GM12891 (cell line): Measurements from ENCODE around the gene POP7.
"Not testable (repeated sequence)": the region's sequence is repeated elsewhere in the genome, so short reads cannot be mapped to it uniquely, and the experiment has no call there.

ENCODE experiments used
- DNase-seq: peaks from one replicate; pipeline ENCODE4 v3.0.0; 2011; ENCODE audit warnings: low spot score; ENCODE audit not compliant: insufficient read length
- FAIRE-seq: peaks from 2 replicates; lab custom pipeline; 2011; peaks lifted over from hg19 to GRCh38; lab: Jason Lieb, UNC
- PAX5 ChIP-seq: IDR thresholded peaks from 2 replicates; pipeline ENCODE4 v1.6.1; 2011; ENCODE audit warnings: low read length, moderate library complexity, mild to moderate bottlenecking; ENCODE audit not compliant: insufficient read depth, severe bottlenecking
- POLR2A ChIP-seq: IDR thresholded peaks from 2 replicates; pipeline ENCODE4 v1.6.1; 2011; ENCODE audit warnings: low read depth, low read length, control low read depth
- POLR2AphosphoS5 ChIP-seq: IDR thresholded peaks from 2 replicates; pipeline ENCODE4 v1.6.1; 2011; ENCODE audit warnings: low read depth, low read length, control low read depth
- POU2F2 ChIP-seq: IDR thresholded peaks from 2 replicates; pipeline ENCODE4 v1.6.1; 2011; ENCODE audit warnings: low read depth, mild to moderate bottlenecking, control low read depth, low read length, moderate library complexity
- SPI1 ChIP-seq: IDR thresholded peaks from 2 replicates; pipeline ENCODE4 v1.6.1; 2011; ENCODE audit warnings: low read depth, low read length, control low read depth
- TAF1 ChIP-seq: IDR thresholded peaks from 2 replicates; pipeline ENCODE4 v1.6.1; 2011; ENCODE audit warnings: low read depth, low read length, control low read depth

POP7 gene

DNA sequence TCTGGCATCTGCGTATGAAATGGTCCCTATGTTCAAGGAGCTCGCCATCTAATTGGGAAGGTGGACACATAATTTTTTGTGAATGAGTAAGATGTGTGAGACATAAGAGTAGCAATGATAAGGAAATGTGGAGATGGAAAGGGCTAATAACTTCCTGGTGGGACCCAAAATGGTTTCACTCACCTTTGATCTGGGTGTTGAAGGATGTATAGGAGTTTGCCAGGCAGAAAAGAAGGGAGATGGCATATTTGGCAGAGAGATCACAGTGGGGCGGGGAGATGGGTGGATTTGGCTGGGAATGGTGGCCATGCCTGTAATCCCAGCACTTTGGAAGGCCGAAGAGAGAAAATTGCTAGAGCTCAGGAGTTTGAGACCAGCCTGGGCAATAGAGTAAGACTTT, 4.5 kb downstream of the POP7 start:
- DNase-seq: no peak
- no peak for FAIRE-seq
- TF ChIP-seq POLR2A: no peak
- no peak for TF ChIP-seq POLR2AphosphoS5
- TF ChIP-seq PAX5: no peak
- TF ChIP-seq TAF1: no peak
- TF ChIP-seq SPI1: no peak
- no peak for TF ChIP-seq POU2F2

DNA sequence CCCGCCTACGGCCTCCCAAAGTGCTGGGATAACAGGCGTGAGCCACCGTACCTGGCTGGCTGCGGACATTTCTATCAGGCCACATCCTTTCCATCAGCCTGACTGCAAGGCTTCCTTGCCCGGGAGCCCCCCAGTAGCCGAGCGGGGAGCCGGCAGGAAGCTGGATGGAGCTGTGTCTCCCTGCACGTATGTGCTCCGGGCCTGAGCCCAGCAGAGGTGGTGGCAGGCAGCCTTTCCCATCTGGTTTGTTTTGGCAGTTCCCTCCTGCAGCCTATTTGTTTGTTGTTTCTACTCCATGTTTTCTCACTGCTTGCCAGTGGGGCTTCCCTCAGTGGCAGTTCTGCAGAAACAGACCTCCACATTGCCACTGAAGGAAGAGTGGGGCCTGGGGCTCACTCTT, 5.4 kb downstream of the POP7 start:
- DNase-seq (no peak), FAIRE-seq (no peak)
- TF ChIP-seq TAF1 (no peak), POLR2A (no peak), POU2F2 (no peak), SPI1 (no peak), POLR2AphosphoS5 (no peak), PAX5 (no peak)

DNA sequence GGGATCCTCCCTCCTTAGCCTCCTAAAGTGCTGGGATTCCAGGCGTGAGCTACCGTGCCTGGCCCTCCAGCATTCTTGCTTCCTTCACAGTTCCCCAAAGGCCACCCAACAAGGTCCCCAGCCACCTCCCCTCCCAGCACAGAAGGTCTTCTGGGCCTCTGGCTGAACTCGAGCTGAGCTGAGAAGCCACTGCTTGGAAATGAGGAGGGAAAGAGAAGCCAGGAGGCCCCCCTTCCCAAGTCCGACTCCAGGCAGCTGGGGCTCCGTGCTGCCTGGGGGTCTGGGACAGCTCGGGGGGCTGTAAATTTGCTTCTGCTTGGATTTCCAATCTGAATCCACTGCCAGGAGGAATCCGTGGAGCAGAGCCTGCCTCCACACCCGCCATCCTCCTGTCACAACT, 8.8 kb downstream of the POP7 start:
- no peak for FAIRE-seq

DNA sequence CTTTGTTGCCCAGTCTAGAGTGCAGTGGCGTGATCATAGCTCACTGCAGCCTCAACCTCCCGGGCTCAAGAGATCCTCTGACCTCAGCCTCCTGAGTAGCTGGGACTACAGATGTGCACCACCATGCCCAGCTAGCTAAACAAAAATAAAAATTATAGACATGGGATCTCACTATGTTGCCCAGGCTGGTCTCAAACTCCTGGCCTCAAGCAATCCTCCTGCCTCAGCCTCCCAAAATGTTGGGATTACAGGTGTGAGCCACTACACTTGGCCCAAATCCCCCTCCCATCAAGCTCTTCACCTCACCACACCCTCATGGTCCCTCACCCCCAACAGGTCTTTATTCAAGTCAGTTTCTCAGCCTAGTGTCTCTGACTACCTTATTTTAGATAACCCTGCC, 11.2 kb downstream of the POP7 start:
- not testable (repeated sequence) for FAIRE-seq, DNase-seq

More for the DNA sequence above, 8.8 kb downstream of the POP7 start:
- TF ChIP-seq POU2F2 (no peak), PAX5 (no peak), TAF1 (no peak), SPI1 (no peak), POLR2A (no peak), POLR2AphosphoS5 (no peak)
- no peak for DNase-seq

- FAIRE-seq (no peak), DNase-seq (no peak)
- TF ChIP-seq POLR2AphosphoS5: no peak
- TF ChIP-seq TAF1: no peak
- TF ChIP-seq POU2F2: no peak
- no peak for TF ChIP-seq POLR2A
These were observed 13.8 kb downstream of the POP7 start for GRCh38 chr7:100719523-100720278.

- FAIRE-seq (no peak), DNase-seq (no peak)
- TF ChIP-seq POU2F2: no peak
- no peak for TF ChIP-seq POLR2AphosphoS5
- no peak for TF ChIP-seq SPI1
- no peak for TF ChIP-seq TAF1
- no peak for TF ChIP-seq PAX5
- no peak for TF ChIP-seq POLR2A
These were observed 14.4 kb downstream of the POP7 start, which contains the start of gene EPO for GRCh38 chr7:100720279-100720670. TSS of gene EPO (plus strand) at chr7:100720468. CDS start at chr7:100720981, 513 bp downstream.

DNA sequence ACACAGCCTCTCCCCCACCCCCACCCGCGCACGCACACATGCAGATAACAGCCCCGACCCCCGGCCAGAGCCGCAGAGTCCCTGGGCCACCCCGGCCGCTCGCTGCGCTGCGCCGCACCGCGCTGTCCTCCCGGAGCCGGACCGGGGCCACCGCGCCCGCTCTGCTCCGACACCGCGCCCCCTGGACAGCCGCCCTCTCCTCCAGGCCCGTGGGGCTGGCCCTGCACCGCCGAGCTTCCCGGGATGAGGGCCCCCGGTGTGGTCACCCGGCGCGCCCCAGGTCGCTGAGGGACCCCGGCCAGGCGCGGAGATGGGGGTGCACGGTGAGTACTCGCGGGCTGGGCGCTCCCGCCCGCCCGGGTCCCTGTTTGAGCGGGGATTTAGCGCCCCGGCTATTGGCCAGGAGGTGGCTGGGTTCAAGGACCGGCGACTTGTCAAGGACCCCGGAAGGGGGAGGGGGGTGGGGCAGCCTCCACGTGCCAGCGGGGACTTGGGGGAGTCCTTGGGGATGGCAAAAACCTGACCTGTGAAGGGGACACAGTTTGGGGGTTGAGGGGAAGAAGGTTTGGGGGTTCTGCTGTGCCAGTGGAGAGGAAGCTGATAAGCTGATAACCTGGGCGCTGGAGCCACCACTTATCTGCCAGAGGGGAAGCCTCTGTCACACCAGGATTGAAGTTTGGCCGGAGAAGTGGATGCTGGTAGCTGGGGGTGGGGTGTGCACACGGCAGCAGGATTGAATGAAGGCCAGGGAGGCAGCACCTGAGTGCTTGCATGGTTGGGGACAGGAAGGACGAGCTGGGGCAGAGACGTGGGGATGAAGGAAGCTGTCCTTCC, 15.0 kb downstream of the POP7 start:
- DNase-seq (no peak), FAIRE-seq (no peak)
- TF ChIP-seq POU2F2: no peak
- no peak for TF ChIP-seq SPI1
- TF ChIP-seq POLR2A: no peak
- TF ChIP-seq POLR2AphosphoS5: no peak
- TF ChIP-seq TAF1: no peak
- no peak for TF ChIP-seq PAX5

GRCh38 chr7:100721505-100721812, 15.5 kb downstream of the POP7 start:
- TF ChIP-seq POU2F2 (no peak), POLR2A (no peak), TAF1 (no peak), POLR2AphosphoS5 (no peak), SPI1 (no peak), PAX5 (no peak)
- no peak for DNase-seq
- no peak for FAIRE-seq

DNA sequence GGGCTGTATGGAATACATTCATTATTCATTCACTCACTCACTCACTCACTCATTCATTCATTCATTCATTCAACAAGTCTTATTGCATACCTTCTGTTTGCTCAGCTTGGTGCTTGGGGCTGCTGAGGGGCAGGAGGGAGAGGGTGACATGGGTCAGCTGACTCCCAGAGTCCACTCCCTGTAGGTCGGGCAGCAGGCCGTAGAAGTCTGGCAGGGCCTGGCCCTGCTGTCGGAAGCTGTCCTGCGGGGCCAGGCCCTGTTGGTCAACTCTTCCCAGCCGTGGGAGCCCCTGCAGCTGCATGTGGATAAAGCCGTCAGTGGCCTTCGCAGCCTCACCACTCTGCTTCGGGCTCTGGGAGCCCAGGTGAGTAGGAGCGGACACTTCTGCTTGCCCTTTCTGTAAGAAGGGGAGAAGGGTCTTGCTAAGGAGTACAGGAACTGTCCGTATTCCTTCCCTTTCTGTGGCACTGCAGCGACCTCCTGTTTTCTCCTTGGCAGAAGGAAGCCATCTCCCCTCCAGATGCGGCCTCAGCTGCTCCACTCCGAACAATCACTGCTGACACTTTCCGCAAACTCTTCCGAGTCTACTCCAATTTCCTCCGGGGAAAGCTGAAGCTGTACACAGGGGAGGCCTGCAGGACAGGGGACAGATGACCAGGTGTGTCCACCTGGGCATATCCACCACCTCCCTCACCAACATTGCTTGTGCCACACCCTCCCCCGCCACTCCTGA, 16.7 kb downstream of the POP7 start:
- DNase-seq (no peak), FAIRE-seq (no peak)
- TF ChIP-seq POLR2AphosphoS5 (no peak), PAX5 (no peak), TAF1 (no peak), SPI1 (no peak)

GRCh38 chr7:100723732-100724275, 17.9 kb downstream of the POP7 start:
- no peak for DNase-seq
- no peak for TF ChIP-seq POLR2A
- no peak for TF ChIP-seq SPI1
- no peak for TF ChIP-seq PAX5
- TF ChIP-seq TAF1: no peak
- TF ChIP-seq POLR2AphosphoS5: no peak
- no peak for TF ChIP-seq POU2F2
- no peak for FAIRE-seq

DNA sequence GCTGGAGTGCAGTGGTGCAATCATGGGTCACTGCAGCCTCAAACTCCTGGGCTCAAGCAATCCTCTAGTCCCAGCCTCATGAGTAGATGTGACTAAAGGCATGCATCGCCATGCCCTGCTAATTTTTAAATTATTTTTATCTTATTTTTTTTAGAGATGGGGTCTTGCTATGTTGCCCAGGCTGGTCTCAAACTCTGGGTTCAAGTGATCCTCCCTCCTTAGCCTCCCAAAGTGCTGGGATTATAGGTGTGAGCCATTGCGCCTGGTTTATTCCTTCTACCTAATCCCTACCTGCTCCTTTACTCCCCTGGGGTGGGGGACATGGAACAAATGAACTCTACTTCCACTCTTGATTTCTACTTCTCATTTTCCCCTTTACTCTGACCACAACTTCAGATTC, 18.4 kb downstream of the POP7 start:
- not testable (repeated sequence) for FAIRE-seq, DNase-seq
